SK-N-SH treated with all-trans-retinoic acid at 6 μM for 48 hours (cell line): ENCODE measurements around the gene TMEM250.

Source experiments
- ATAC-seq: fragments of 200-7000 bp; cut with Tn5 transposase; 3 replicates; pipeline ENCODE4 v1.9.1; 2020; ENCODE audit warnings: mild to moderate bottlenecking, moderate library complexity
- ARNTL ChIP-seq: fragments of 450-650 bp; formaldehyde crosslinking; IDR thresholded peaks from 2 replicates; pipeline ENCODE4 v1.5.0; 2020; ENCODE audit warnings: low read depth, mild to moderate bottlenecking, moderate library complexity, borderline replicate concordance
- BACH2 ChIP-seq: fragments of 250-450 bp; sonication (Bioruptor Pico); IDR thresholded peaks from 2 replicates; pipeline ENCODE4 v1.9.0; 2021; ENCODE audit warnings: mild to moderate bottlenecking, borderline replicate concordance
- CREB5 ChIP-seq: fragments of 250-450 bp; sonication (Bioruptor Pico); IDR thresholded peaks from 2 replicates; pipeline ENCODE4 v1.5.1; 2020; ENCODE audit warnings: low read depth, mild to moderate bottlenecking, moderate library complexity
- CSDC2 ChIP-seq: fragments of 250-450 bp; sonication (Bioruptor Pico); IDR thresholded peaks from 2 replicates; pipeline ENCODE4 v1.5.0; 2020; ENCODE audit warnings: mild to moderate bottlenecking, moderate library complexity
- CSRNP3 ChIP-seq: fragments of 250-450 bp; sonication (Bioruptor Pico); IDR thresholded peaks from 2 replicates; pipeline ENCODE4 v1.5.1; 2021; ENCODE audit warnings: mild to moderate bottlenecking, moderate library complexity
- ESRRG ChIP-seq: fragments of 250-450 bp; sonication (Bioruptor Pico); IDR thresholded peaks from 2 replicates; pipeline ENCODE4 v1.6.1; 2021; ENCODE audit warnings: mild to moderate bottlenecking
- GLIS3 ChIP-seq: fragments of 250-450 bp; sonication (Bioruptor Pico); IDR thresholded peaks from 2 replicates; pipeline ENCODE4 v1.5.0; 2020; ENCODE audit warnings: mild to moderate bottlenecking, moderate library complexity
- ISL1 ChIP-seq: fragments of 250-450 bp; sonication (Bioruptor Pico); IDR thresholded peaks from 2 replicates; pipeline ENCODE4 v2.1.2; 2022; ENCODE audit warnings: mild to moderate bottlenecking, moderate library complexity
- OSR1 ChIP-seq: fragments of 250-450 bp; sonication (Bioruptor Pico); IDR thresholded peaks from 2 replicates; pipeline ENCODE4 v1.8.0; 2022; ENCODE audit warnings: moderate library complexity, mild to moderate bottlenecking, inconsistent platforms
- PATZ1 ChIP-seq: fragments of 250-450 bp; sonication (Bioruptor Pico); IDR thresholded peaks from 2 replicates; pipeline ENCODE4 v1.8.0; 2020; ENCODE audit warnings: mild to moderate bottlenecking, moderate library complexity, borderline replicate concordance
- PPARA ChIP-seq: fragments of 250-450 bp; sonication (Bioruptor Pico); IDR thresholded peaks from 2 replicates; pipeline ENCODE4 v1.5.0; 2020; ENCODE audit warnings: mild to moderate bottlenecking, borderline replicate concordance
- RARB ChIP-seq: fragments of 250-450 bp; sonication (Bioruptor Pico); IDR thresholded peaks from 2 replicates; pipeline ENCODE4 v1.8.0; 2021; ENCODE audit warnings: mild to moderate bottlenecking, moderate library complexity
- SNAI2 ChIP-seq: fragments of 250-450 bp; sonication (Bioruptor Pico); IDR thresholded peaks from 2 replicates; pipeline ENCODE4 v1.5.0; 2020; ENCODE audit warnings: mild to moderate bottlenecking, moderate library complexity
- TCF4 ChIP-seq: fragments of 250-450 bp; sonication (Bioruptor Pico); IDR thresholded peaks from 2 replicates; pipeline ENCODE4 v1.8.0; 2021; ENCODE audit warnings: mild to moderate bottlenecking, moderate library complexity, borderline replicate concordance
- TOX ChIP-seq: fragments of 250-450 bp; sonication (Bioruptor Pico); IDR thresholded peaks from 2 replicates; pipeline ENCODE4 v1.8.0; 2021; ENCODE audit warnings: mild to moderate bottlenecking, moderate library complexity, borderline replicate concordance
- ZC3H10 ChIP-seq: fragments of 250-450 bp; sonication (Bioruptor Pico); IDR thresholded peaks from 2 replicates; pipeline ENCODE4 v1.5.1; 2021; ENCODE audit warnings: mild to moderate bottlenecking, moderate library complexity
- ZFP3 ChIP-seq: fragments of 250-450 bp; sonication (Bioruptor Pico); IDR thresholded peaks from 2 replicates; pipeline ENCODE4 v1.5.0; 2020; ENCODE audit warnings: mild to moderate bottlenecking, moderate library complexity
- ZFP30 ChIP-seq: fragments of 450-650 bp; formaldehyde crosslinking; IDR thresholded peaks from 2 replicates; pipeline ENCODE4 v1.5.0; 2022; ENCODE audit warnings: mild to moderate bottlenecking, moderate library complexity
- ZNF565 ChIP-seq: fragments of 450-650 bp; formaldehyde crosslinking; conservative IDR thresholded peaks from 2 replicates; pipeline ENCODE4 v1.5.0; 2020; ENCODE audit warnings: low read depth, mild to moderate bottlenecking, moderate library complexity
- ZNF70 ChIP-seq: fragments of 450-650 bp; formaldehyde crosslinking; IDR thresholded peaks from 2 replicates; pipeline ENCODE4 v1.5.0; 2020; ENCODE audit warnings: mild to moderate bottlenecking, moderate library complexity
- ZNF8 ChIP-seq: fragments of 450-650 bp; formaldehyde crosslinking; IDR thresholded peaks from 2 replicates; pipeline ENCODE4 v1.5.0; 2020; ENCODE audit warnings: mild to moderate bottlenecking, moderate library complexity

TMEM250 gene

GRCh38 chr9:136083558-136084062 lies 35.1 kb downstream of the TMEM250 start (continued):
- TF ChIP-seq PATZ1 (CRISPR knock-in tag) (no peak), CREB5 (CRISPR knock-in tag) (no peak), TOX (CRISPR knock-in tag) (no peak), ZFP3 (CRISPR knock-in tag) (no peak), ISL1 (no peak), CSRNP3 (CRISPR knock-in tag) (no peak), ZNF8 (CRISPR knock-in tag) (no peak), RARB (no peak)

- no peak for ATAC-seq
- TF ChIP-seq ZNF70 (CRISPR knock-in tag) = no peak
- no peak for TF ChIP-seq ZNF565 (CRISPR knock-in tag)
- no peak for TF ChIP-seq CSRNP3 (CRISPR knock-in tag)
- no peak for TF ChIP-seq ZC3H10 (CRISPR knock-in tag)
- no peak for TF ChIP-seq ZFP30 (CRISPR knock-in tag)
- no peak for TF ChIP-seq SNAI2 (CRISPR knock-in tag)
- no peak for TF ChIP-seq TOX (CRISPR knock-in tag)
- TF ChIP-seq OSR1 (CRISPR knock-in tag) = no peak
- TF ChIP-seq ESRRG (CRISPR knock-in tag) = no peak
- TF ChIP-seq GLIS3 = no peak
- no peak for TF ChIP-seq PPARA (CRISPR knock-in tag)
Observed at GRCh38 chr9:136082496-136083361, 35.9 kb downstream of the TMEM250 start.

- no peak for TF ChIP-seq ESRRG (CRISPR knock-in tag)
- TF ChIP-seq ZFP30 (CRISPR knock-in tag) = no peak
- TF ChIP-seq ISL1 = no peak
- no peak for TF ChIP-seq RARB
- no peak for TF ChIP-seq PATZ1 (CRISPR knock-in tag)
- TF ChIP-seq ARNTL (CRISPR knock-in tag) = no peak
- TF ChIP-seq ZFP3 (CRISPR knock-in tag) = no peak
- no peak for TF ChIP-seq CSDC2 (CRISPR knock-in tag)
- TF ChIP-seq BACH2 = no peak
- no peak for TF ChIP-seq CREB5 (CRISPR knock-in tag)
- TF ChIP-seq TCF4 = no peak
- no peak for TF ChIP-seq ZNF8 (CRISPR knock-in tag)
- no peak for TF ChIP-seq SNAI2 (CRISPR knock-in tag)
- TF ChIP-seq ZC3H10 (CRISPR knock-in tag) = no peak
- TF ChIP-seq ZNF70 (CRISPR knock-in tag) = no peak
- ATAC-seq = no peak
Observed at GRCh38 chr9:136081826-136082495, 36.7 kb downstream of the TMEM250 start.
